Activated naive CD8-positive, alpha-beta T cell treated with anti-CD3 and anti-CD28 coated beads, Interleukin-2, amount 50 U/mL, for 16 hours (primary cell): ENCODE results near the gene BNIP3.

Experiments
- DNase-seq: peaks from one replicate; pipeline ENCODE4 v3.0.0-alpha.2; 2020; ENCODE audit warnings: low read depth, low spot score

The BNIP3 gene

DNA sequence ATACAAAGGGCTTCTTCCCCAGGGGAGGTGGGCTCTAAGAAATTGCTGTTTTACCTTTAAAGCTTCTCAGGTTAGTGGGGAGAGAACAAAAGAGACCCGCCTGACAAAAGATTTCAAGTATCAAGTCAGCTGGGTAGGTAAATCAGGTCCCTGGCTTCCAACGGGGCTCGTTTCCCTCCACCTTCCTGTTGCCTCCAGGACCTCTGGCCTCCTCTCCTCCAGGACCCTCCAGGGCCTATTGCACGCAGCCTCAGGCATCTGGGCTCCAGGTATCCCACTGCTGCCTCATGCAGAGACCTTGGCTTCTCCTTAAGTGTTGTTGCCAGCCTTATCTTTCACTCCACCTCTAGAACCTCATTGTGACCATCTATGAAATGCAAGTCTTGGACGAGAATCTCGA is 2.9 kb downstream of the BNIP3 start:
- DNase-seq: no peak

DNA sequence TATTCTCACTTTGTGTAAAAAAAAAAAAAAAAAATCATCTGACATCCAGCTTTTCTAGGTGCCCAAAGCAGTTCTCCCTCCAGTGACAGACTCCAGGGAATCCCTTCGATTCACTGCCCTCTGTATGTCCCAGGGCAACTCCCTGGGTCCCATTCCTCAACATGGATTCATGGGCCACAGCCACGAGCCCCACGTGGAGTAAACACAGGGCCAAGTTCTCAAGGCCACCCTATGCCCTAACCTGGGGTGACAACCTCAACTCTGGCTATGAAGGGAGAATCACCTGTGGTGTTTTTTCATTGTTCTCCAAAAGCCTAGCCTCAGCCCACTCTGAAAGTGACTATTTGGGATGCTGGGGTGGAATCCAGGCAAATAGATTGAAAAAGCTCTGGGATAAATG is 3.4 kb downstream of the BNIP3 start:
- no peak for DNase-seq

- DNase-seq: no peak
These were observed 4.2 kb downstream of the BNIP3 start for GRCh38 chr10:131977323-131978096.

DNA sequence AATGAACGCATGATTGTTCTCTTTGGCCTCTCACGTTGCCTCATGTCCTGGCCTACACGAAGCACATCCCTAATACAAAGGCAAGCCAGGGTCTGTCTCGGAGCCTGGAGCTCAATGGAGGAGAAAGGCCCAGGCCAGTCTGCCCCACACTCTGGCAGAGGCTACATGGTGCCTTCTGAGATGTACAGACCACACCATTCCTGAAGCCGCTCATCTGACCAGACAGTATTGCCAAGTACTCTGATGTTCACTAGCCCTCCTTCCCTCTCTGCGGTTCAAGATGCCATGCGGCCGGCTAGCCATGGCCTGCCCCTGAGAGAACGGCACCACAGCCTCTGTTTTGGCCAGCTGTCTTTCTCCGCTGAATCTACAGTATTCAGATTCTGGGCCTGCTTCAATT is 5.9 kb downstream of the BNIP3 start:
- DNase-seq: no peak

- no peak for DNase-seq
These were observed 6.7 kb downstream of the BNIP3 start for GRCh38 chr10:131975003-131975402.

- no peak for DNase-seq
These were observed 7.5 kb downstream of the BNIP3 start for GRCh38 chr10:131974034-131974817.

DNA sequence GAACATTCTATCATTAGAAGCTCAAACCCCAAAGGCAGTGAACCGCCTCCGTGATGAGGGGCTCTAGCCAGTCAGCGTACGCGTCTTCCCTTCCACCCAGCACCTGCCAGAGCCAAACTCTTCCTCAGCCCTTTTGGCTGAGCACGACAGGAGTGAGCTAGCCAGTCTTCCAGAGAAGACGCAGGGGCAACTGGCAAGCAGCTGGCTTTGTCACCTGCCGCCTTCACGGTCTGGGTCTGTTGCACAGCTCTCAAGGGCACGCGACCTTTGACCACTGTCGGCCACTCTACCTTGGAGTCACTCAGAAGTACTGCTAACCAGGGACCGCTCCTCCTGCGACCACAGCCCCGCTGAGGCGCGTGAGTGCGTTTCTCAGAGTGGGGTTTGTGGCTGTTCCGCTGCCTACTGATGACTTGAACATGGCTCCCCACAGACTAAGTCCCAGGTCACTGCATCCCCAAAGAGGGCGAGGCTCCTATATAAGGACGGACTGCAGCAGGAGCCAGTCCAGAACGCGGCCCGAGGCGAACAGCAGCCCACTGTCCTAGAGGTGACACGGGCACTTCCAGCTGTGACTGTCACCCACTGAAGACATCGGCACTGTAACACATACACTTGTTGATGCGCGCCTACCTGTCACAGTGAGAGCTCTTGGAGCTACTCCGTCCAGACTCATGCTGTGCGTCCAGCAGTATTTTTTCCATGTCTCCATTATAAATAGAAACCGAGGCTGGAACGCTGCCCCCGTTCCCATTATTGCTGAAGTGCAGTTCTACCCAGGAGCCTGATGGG is 8.4 kb downstream of the BNIP3 start:
- no peak for DNase-seq

DNA sequence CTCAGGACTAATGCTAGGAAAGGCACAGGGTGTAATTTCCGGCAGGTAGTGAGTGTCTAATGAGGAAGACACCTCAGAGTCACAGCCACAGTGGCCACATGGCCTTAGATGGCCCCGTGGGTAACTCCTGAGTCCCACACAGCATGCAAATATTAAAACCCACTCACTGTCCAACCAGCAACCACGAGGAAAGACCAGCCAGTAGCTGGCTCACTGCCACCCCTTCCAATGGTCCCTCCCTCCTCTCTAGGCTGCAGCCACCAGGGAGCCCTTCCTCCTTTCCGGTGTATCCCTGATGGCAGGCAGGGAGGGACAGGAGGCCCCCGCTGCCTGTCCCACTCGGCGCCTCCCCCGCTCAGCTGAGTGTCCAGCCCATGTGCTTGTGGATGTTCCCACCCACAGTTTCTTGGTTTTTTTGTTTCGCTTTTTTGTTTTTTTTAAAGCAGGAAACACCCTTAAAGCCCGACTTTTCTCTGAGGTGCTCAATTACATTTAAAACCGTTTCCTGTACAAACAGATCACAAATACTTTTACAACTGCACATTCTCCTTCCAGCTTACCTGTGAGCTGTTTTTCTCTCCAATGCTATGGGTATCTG is 9.2 kb downstream of the BNIP3 start:
- DNase-seq: no peak

DNA sequence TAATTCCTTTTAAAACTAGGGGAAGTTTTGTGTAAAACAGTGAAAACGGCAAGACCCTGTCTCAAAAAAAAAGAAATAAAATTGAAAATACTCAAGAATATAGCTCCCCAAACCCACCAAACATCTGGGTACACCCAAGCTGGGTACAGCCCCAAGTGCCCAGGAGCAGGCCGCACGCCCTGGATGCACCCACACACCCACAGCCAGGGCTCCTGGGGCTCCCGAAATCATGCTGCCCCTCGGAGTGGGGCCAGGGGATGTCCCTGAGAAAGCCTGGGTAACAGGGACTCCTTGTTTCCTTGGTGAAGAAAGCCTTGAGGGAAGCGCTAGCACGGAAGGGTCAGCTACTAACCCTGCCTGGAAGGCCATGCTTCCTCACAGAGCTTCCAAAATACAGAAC is 10.1 kb downstream of the BNIP3 start:
- no peak for DNase-seq

GRCh38 chr10:131970946-131971345 is 10.8 kb downstream of the BNIP3 start:
- DNase-seq: no peak

DNA sequence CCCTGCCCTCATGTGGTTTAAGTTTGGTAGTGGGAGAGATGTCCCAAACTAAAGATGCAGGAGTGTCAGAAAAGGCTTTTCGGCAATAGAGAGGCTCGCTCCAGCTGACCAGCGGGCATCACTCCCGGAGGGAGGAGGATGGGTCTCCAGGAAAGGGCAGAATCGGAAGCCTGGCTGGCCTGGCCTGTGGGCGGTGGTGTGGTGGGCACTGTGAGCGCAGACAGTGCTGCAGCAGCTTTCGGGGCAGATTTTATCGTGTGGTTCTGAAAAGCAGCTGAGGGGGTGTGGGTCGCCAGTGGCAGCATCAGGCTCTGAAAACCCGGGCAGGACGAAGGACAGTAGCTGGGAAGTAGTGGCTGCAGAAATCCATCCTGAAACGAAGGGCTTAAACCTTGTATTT is 12.8 kb downstream of the BNIP3 start:
- no peak for DNase-seq

GRCh38 chr10:131964298-131964697 is 17.4 kb downstream of the BNIP3 start:
- no peak for DNase-seq

- no peak for DNase-seq
These were observed 17.9 kb downstream of the BNIP3 start for GRCh38 chr10:131963811-131964210.

GRCh38 chr10:131963350-131963749 is 18.4 kb downstream of the BNIP3 start:
- DNase-seq: no peak

GRCh38 chr10:131961777-131962662 is 19.7 kb downstream of the BNIP3 start:
- no peak for DNase-seq

DNA sequence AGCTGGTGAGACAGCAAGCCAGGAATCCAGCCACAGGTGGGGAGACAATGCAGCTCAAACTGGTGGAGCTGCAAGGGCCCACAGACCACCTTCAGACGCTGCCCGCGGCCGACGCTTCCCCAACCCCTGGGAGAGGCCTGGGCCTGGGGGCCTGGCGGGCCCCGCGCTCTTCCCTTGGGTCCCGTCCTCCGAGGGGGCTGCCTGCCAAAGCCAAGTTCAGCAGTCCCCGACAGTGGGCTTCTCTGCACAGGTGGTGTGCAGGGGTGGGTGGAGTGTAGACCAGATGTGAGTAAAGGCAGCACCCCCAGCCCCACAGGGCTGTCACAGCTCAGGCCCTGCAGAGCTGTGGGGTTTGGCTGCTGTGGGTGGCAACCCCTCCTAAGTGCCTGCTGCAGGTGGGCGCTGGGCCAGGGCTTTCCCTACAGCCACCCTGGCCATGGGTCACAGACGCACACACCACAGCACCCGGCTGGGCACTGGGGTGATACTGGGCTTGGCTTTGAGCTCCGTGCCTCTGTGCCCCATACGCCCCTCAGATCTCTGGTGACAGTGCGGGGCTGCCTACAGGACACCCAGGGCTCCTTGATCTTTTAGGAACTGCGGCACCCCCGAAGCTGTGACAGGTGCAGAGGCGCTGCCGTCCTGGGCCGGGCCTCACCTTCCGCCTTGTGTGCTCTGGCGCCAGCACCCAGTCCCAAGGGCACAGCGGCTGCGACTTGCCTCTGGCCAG is 20.5 kb downstream of the BNIP3 start:
- DNase-seq: no peak

- DNase-seq: no peak
These were observed 21.1 kb downstream of the BNIP3 start for GRCh38 chr10:131960631-131961046.

GRCh38 chr10:131959841-131960240 is 21.9 kb downstream of the BNIP3 start:
- no peak for DNase-seq

- no peak for DNase-seq
These were observed 26.0 kb downstream of the BNIP3 start for GRCh38 chr10:131955591-131956340.
